Activated effector memory CD4-positive, alpha-beta T cell treated with anti-CD3 and anti-CD28 coated beads, Interleukin-2, amount 50 U/mL, for 16 hours (primary cell): Measurements from ENCODE around the gene CYP20A1.
"Not testable (repeated sequence)": the region's sequence is repeated elsewhere in the genome, so short reads cannot be mapped to it uniquely, and the experiment has no call there.

Source experiments
- DNase-seq: peaks from one replicate; pipeline ENCODE4 v3.0.0-alpha.2; 2020

The CYP20A1 gene

GRCh38 chr2:203238704-203239526, at the start of gene CYP20A1:
Gene CYP20A1 (plus strand): TSS chr2:203239018. CDS start chr2:203239063, 45 bp downstream.
- peak; percentile 99 for DNase-seq

- DNase-seq: not testable (repeated sequence)
Observed at GRCh38 chr2:203190547-203190946, 48.3 kb upstream of the CYP20A1 start.

GRCh38 chr2:203191026-203191425, 47.8 kb upstream of the CYP20A1 start:
- DNase-seq: not testable (repeated sequence)

DNA sequence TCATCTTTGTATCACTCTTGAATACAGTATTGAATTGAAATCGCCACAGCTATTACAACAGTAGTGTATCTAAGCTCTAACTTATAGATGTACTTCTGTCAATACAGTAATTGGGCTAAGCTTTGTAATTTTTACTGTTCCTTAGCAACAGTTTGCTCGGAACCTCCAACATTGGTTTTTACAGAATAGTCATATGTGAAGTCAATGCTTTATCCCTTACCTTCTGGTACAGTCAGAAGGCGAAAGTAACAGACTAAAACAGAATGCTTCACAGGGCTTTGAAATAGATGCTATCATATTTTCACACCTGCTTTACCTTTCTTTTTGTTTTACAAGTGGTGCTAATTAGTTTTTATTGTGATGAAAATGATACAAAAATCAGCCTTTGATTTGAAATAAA, 46.9 kb upstream of the CYP20A1 start:
- no peak for DNase-seq

DNA sequence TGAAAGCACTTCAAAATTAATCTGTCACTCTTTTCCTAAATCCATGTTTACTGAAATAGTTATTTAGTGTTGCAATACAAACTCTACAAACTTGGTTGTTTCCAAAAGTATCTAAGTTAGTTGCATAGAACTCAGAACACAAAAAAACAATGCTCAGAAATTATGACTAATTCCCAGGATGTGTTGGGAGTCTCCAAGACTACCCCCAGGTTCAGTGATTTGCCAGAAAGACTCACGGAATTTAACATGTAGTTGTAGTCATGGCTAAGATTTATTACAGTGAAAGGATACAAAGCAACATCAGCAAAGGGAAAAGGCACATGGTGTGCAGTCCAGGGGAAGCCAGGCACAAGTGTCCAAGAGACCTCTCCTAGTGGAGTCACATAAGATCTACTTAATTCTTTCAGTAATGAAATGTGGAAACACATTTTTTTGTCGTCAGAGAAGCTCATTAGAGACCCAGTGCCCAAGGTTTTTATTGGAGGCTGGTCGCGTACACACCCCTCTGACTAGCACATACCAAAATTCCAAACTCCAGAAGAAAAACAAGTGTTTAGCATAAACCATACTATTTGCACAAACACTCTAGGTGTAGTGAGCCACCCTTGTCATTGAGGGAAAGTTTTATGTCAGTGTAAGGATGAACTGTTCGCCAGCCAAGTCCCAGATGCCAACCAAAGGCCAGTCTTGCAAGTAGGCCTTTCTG, 43.3 kb upstream of the CYP20A1 start:
- DNase-seq: no peak

DNA sequence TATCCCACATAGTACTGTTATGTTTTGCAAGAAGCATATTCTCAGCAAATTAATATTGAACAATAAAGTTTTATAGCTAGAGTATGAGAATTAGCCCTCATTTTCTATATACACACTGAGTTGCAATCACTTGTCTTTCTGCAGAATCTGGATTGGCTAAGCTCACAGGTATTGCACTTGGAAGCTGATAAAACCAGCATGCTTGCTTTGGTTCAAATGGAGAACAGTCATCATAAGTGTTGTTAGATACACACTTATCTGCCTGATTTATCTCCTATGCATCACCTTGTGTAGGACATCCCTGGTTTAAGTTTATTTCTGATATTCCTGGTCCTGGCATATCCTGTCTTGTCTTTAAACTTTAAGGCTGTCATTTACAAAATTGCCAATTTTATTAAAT, 38.0 kb upstream of the CYP20A1 start:
- no peak for DNase-seq

GRCh38 chr2:203201426-203201825, 37.4 kb upstream of the CYP20A1 start:
- DNase-seq: no peak

DNA sequence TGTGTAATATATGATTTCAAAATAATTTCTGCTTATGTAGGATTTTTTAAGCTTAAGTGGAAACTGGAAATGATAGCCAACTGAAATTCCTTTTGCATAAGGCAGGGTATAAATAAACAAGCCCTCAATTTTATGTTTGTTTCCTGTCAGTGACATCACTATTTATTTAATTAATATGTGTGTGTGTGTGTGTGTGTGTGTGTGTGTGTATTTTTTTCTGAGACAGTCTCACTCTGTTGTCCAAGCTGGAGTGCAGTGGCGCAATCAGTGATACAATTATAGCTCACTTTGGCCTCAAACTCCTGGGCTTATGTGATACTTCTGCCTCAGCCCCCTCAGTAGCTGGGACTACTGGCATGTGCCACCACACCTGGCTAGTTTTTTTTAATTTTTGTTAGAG, 29.3 kb upstream of the CYP20A1 start:
- DNase-seq: no peak

DNA sequence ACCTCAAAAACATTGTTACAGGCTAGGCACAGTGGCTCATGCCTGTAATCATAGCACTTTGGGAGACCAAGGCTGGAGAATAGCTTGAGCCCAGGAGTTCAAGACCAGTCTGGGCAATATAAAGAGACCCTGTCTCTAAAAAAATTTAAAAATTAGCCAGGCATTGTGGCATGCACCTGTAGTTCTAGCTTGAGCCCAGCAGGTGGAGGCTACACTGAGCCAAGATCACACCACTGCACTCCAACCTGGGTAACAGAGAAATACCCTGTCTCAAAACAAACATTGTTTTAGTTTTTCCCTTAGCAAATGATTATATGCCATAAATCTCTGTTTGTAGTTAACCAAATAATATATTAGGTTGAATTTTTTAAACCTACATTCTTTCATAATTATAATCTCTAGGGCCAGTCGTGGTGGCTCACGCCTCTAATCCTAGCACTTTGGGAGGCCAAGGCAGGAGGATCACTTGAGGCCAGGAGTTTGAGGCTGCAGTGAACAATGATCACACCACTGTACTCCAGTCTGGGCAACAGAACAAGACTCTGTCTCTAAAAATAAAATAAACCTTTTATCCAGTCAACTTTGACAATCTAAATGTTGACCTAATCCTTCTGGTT, 13.3 kb upstream of the CYP20A1 start:
- DNase-seq: peak; percentile 71

GRCh38 chr2:203229674-203230073, 9.1 kb upstream of the CYP20A1 start:
- DNase-seq: not testable (repeated sequence)

DNA sequence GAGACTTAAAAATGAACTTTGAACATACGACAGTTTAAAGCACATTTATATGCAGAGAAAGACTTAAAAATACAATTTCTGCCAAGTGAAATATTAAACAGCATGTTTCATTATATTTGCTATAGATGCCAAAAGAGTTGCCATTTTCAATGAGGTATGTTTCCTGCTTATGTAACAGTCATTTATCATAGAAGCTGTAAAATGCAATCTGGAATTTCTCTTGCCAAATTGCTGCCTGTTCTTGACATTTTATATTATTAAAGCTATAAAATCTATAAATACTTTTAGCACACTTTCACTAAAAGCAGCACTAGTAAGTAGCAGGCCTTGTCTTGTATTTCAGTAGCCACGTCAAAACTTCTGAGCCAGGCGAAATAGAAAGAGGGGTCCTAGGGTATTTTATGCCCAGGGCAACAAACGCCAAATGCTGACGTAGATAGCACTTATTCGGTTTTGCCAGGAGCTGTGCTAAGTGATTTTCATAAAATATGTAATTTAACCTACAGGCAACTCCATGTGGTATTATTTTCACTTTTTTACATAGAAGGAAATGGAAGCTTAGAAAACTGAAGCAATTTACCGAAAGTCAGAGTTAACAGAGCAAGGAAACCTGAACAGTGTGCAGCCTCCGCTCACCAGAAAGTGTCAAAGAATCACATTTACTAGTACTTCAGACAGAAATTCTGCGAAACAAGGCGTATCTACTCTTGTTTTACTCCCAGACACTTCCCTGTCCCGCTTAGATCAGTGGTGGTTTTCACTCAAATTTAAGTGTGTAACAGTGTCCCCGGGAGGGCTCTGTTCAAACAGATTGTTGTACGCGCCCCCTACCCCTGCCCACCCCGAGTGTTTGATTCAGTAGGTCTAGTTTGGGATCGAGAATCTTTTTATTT, 1.2 kb upstream of the CYP20A1 start:
- no peak for DNase-seq

DNA sequence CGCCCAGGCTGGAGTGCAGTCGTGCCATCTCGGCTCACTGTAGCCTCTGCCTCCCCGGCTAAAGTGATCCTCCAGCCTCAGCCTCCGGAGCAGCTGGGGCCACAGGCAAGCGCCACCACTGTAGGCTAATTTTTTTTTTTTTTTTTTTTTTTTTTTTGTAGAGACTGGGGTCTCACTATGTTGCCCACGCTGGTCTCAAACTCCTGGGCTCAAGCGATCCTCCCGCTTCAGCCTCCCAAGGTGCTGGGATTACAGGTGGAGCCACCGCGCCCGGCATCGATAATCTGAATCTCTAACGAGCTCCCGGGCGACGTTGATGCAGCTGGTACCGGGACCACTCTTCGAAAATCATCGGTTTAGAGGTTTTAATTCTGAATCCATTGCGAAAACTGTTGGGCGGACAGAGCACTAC, 520 bp upstream of the CYP20A1 start:
- DNase-seq: no peak

DNA sequence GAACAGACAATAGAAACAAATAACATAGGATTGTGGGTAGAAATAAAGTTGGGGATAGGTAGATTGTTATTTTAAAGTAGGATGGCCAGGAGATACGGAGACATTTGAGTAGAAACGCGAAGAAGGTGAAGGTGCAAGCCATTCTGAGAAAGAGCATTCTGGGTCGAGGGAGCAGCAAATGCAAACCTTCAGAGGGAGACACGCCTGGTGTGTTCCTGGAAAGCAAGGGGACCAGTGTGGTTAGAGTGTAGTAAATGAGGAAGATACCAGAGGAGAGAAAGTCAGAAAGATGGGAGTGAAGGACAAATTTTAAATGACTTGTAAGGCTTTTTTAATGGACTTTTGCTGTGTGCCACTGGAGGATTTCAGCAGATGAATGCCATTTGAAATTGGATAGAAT, 1.7 kb downstream of the CYP20A1 start:
- DNase-seq: no peak

DNA sequence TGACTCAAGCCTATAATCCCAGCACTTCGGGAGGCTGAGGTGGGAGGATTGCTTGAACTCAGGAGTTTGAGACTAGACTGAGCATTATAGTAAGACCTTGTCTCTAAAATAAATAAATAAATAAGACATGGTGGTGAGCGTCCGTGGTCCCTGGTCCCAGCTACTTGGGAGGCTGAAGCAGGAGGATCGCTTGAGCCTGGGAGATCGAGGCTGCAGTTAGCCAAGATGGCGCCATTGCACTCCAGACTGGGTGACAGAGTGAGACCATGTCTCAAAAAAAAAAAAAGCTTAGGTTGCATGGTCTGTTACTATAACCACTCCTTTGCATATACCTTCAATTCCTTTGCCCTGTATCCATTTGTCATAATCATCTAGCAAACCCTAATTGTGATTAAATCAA, 3.7 kb downstream of the CYP20A1 start:
- no peak for DNase-seq

DNA sequence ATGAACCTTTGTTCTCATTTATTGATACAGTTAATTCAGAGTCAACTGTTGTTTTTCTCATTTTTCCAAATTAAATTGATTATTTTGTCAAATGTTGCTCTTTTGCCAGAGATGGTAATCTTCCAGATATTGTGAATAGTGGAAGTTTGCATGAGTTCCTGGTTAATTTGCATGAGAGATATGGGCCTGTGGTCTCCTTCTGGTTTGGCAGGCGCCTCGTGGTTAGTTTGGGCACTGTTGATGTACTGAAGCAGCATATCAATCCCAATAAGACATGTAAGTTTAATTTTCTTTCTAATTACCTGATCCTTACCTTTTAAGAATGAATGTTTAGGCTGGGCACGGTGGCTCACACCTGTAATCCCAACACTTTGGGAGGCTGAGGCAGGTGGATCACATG, 7.8 kb downstream of the CYP20A1 start:
- DNase-seq: no peak

DNA sequence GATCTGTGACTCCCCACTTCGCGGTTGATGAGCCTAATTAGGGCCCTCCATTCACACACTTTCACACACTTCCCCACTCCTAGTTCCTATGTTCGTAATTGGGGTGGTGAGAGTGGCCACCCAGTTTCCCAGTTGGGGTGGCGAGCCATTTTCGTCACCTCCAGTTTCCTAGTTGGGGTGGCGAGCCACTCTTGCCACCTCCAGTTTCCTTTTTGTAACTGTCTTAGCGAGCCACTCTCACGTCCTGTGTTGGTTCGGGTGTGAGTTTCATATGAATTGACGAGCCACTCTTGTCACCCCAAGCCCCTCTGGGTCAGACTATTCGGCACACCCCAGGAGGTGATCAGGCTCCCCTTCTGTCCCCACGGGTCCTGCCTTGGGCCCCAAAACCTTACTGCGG, 14.0 kb downstream of the CYP20A1 start:
- DNase-seq: no peak

DNA sequence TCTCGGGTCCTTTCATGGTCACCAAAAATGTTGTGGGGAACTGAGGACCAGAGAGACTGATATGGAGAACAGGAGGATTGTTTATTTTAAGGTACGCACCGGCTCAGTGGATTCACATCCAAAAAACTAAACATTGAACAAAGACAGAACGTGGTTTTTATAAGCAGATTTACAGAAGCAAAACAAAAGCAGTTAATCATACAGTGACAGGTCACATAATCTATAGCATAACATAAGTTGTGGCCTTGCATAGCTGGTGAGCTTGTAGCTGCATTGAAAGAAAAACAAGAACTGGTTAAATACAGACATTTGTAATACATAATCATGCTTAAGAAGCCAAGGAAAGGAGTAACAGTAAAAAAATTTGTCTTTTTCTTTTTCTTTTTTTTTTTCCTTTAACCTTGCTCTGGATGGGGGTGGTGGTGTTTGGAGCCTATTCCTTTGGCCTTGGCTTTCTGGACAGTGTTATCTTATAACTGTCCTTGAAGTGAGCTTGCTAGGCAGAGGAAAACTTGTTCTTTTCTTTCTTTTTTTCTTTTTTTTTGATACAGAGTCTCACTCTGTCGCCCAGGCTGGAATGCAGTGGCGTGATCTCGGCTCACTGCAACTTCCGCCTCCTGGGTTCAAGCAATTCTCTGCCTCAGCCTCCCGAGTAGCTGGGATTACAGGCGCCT, 14.7 kb downstream of the CYP20A1 start:
- not testable (repeated sequence) for DNase-seq

DNA sequence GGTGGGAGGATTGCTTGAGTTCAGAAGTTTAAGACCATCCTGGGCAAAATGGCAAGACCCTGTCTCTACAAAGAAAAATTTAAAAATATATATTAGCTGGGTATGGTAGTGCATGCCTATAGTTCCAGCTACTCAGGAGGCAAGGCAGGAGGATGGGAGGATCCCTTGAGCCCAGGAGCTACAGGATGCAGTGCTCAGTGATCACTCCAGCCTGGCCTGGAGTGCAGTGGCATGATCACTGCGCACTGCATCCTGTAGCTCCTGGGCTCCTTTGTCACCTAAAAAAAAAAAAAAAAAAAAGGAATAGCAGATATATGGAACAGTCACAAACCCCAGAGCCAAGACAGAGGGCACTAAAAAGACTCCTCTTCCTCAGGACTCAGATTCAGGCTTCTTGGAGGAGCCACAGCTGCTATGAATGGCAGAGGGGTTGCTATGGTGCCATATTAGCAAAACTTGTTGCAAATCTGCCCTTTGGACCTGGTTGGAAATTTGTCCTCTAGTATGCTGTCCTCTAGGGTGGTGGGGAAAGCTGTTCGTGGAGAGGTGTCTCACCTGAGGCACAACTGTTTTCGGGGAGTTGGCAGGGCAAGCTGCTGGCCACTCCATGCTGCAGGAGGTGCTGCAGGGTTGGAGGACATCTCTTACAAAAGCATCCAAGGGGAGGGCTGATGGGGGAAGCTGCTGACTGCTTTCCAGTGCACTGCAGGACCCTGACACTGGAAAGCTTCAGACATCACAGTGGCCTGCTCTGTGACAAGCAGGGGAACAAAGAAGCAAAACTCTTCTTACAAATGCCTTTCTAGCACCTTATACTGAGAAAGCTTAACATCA, 22.7 kb downstream of the CYP20A1 start:
- no peak for DNase-seq

DNA sequence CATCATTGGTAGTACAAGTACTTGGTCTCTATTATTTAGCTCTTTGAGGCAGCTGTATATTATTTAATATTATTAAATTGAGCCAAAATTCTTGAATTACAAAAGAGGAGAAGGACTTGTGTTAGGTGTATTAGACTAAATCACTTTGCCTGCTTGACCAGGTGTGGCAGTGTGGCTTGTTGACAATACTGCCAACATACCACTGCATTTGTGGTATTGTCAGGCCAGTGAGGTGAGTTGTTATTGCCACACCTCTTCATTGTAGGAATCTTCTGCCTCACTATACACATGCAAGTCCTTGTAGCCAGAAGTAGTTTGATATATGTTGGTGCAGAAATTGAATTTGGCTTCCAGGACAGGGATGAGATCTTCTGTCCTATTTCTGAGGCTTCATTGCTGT, 40.5 kb downstream of the CYP20A1 start:
- no peak for DNase-seq

DNA sequence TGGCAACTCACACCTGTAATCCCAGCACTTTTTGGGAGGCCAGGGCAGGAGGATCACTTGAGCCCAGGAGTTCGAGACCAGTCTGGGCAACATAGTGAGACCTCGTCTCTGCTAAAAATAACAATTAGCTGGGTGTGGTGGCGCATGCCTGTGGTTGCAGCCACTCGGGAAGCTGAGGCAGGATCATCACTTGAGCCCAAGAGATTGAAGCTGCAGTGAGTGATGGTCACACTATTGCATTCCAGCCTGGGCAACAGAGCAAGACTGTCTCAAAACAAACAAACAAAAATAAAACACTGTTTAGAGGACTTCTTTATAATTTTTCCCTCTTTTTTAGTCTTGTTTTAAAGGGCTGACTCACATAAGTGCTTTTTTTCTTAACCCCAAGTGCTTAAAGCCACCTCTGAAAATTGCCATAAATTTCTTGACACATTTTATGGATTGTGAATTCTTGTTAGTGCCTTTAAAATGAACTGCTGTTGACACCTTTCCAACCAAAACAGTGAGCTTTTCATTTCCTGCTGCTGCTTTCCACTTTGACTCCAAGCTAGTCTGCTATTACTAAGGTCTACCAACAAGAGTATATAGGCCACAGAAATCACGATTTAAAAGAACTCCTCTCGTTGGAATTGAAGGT, 41.7 kb downstream of the CYP20A1 start:
- no peak for DNase-seq

DNA sequence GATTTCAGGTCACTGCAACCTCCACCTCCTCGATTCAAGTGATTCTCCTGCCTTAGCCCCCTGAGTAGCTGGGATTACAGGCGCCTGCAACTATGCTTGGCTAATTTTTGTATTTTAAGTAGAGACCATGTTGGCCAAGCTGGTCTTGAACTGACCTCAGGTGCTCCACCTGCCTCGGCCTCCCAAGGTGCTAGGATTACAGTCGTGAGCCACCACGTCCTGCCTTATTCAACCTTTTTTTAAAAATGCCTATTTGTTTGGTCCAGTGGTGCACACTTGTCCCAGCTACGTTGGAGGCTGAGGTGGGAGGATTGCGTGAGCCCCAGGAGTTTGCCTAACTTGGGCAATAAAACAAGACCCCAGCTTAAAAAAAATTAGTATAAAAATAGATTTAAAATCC, 43.3 kb downstream of the CYP20A1 start:
- no peak for DNase-seq
